GM21367 (cell line): ENCODE results near the gene IGHMBP2.
"Not testable (repeated sequence)": the region's sequence is repeated elsewhere in the genome, so short reads cannot be mapped to it uniquely, and the experiment has no call there.

Experiments used
- ATAC-seq: cut with Tn5 transposase; IDR thresholded peaks from one replicate; pipeline ENCODE4 v1.9.1; 2021; ENCODE audit not compliant: unreplicated experiment

IGHMBP2 gene

DNA sequence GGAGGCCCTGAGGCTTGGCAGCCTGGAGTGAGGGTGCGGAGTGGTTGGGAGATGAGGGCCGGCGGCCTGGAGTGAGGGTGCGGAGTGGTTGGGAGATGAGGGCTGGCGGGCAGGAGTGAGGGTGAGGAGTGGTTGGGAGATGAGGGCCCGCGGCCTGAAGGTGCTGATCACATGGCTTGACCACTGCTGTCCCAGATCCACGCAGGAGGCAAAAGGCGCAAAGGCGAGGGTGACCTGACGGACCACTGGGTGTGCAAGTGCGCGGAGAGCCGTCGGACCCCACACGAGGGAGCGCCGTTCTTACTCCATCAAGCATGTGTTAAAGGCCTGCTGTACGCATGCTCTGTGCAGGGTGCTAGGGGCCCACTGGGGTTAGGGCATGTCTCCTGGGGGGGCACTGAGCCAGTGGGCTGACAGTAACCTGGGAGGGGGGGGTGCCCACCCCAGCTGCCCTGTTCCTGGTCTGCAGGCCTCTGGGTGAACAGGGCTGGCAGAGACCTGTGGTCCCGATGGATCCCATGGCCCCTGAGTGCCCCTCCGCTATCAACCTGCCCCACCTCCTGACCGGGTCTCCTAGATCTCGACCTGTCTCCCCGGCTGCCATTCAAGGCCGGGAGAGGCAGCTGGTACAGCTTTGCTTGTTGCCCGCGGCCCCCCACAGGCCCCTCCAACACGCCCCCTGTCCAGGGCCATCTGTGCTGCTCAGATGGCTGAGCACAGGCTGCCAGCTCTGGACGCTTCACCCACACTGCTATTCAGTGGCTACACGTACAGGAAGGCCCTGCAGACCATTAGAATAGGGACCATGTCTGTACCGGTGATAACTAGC lies 56.0 kb downstream of the IGHMBP2 start:
- ATAC-seq: no peak

DNA sequence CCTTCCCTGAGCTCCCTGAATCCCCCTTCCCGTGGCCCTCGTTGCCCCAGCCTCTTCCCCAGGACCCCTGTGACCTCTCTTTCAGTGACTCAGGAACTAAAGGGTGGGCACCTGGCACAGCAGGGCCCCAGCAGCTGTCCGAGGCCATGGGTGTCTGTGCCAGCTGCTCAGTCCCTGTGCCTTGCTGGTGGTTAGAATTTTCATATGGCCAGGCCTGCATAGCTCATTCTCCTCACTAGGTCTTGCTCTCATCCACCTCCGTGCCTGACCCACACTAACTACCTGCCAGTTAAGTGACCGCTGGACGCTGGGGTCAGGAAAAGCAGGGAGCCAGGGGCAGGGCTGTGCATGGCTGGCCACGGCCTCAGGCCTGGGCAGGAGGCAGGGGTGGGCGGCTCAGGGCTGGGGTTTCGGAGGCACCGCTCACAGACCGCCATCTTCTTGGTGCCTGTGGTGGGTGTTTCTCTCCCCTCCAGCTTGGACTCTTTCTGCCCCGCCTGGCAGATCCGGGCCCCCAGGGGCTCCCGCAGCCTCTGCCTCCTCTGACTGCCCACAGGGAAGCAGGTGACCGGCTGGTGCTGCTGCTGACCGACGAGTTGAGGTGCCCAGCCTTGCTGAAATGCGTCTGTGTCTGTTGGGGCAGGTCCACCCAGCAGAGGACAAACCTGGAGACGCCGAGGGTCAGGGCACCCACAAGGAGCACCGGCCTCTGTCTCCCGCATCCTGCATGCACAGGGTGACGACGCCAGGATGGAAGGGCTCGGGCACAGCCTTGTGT lies 56.8 kb downstream of the IGHMBP2 start:
- no peak for ATAC-seq

- no peak for ATAC-seq
These were observed 57.6 kb downstream of the IGHMBP2 start for GRCh38 chr11:68961245-68961644.

DNA sequence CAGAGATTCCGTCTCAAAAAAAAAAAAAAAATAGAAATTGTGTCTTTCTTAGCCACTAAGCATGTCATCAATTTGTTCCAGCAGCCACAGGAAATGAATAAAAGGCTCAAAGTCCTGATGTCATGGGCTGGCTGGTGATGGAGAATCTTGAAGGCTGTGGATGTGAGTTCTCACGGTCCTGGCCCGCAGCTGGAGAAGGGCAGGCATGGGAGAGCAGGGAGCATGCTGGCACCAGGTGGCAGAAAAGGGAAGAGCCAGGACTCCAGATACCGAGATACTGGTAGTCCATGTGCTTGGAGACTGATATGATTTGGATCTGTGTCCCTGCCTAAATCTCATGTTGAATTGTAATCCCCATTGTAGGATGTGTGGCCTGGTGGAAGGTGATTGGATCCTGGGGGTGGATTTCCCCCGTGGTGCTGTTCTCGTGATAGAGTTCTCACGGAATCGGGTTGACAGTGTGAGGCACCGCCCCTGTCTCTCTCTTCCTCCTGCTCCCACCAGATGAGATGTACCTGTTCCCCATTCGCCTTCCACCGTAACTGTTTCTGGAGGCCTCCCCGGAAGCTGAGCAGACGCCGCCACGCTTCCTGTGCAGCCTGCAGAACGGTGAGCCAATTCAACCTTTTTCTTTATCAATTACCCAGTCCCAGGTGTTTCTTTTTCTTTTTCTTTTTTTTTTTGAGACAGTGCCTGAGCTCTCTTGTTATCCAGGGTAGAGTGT lies 59.0 kb downstream of the IGHMBP2 start:
- ATAC-seq: no peak

DNA sequence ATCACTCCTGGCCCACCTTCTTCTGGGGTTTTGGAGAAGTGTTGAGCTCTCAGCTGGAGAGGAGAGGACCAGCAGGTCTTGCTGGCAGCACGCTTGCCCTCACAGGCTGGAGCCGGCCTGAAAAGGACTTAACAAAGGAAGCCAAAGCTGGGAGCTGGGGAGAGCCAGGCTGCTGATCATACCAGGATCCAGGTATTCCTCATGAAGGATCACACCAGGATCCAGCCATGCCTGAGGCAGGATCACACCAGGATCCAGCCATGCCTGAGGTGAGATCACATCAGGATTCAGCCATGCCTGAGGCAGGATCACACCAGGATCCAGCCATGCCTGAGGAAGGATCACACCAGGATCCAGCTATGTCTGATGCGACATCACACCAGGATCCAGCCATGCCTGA lies 60.1 kb downstream of the IGHMBP2 start:
- ATAC-seq: no peak

GRCh38 chr11:68965901-68966853 lies 62.5 kb downstream of the IGHMBP2 start:
- no peak for ATAC-seq

DNA sequence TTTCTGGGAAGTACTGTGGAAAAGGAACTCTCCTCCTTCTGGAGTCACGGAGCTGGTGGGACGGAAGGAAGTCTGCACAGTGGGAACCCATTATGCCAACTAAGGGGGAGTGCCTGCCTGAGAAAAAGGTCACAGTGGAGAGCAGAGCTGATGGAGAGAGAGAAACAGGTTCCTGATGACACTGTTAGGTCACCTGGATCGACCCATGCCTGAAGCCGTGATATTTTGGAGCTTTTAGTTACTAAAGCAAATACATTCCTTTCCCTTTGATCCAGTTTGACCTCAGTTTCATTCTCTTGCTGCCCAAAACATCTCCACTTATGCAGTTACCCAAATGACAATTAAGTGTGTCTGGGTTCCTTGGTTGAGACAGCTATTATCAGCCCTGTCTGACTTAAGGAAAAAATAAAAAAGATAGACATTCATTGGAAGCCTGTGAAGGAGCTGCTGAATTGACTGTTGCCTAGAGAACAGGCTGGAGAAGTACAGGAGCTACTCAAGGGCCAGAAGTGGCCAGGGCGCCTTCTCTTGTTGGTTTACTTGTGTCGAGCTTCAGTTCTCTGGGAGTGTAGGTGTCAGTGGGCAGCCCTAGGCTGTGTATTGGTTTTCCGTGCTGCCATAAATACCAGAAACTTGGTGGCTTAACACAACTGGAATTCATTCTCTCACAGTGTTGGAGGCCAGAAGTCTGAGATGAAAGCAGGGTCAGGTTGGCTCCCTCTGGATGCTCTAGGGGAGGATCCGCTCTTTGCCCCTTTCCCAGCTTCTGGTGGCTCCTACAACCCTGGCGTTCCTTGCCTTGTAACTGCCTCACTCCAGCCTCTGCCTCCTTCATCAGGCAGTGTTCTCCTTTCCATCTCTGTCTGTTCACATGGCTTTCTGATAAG lies 63.4 kb downstream of the IGHMBP2 start:
- ATAC-seq: no peak

- no peak for ATAC-seq
These were observed 64.9 kb downstream of the IGHMBP2 start for GRCh38 chr11:68968306-68969250.

DNA sequence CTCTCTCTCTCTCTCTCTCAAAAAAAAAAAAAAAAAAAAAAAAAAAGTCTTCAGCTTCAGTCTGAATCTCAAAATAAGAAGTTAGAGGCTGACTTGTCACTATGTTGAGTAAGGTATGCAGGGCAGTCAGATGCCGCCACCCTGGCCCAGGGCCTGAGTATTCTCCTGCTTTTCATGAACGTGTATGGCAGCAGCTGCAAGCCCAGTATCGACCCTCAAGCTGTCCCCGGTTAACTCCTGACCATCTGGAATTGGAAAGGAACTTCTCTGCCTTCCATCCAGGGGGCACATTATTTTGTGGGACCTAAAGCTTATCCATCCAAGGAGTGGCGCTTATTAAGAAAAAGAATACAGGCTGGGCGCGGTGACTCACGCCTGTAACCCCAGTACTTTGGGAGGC lies 65.7 kb downstream of the IGHMBP2 start:
- ATAC-seq: no peak

DNA sequence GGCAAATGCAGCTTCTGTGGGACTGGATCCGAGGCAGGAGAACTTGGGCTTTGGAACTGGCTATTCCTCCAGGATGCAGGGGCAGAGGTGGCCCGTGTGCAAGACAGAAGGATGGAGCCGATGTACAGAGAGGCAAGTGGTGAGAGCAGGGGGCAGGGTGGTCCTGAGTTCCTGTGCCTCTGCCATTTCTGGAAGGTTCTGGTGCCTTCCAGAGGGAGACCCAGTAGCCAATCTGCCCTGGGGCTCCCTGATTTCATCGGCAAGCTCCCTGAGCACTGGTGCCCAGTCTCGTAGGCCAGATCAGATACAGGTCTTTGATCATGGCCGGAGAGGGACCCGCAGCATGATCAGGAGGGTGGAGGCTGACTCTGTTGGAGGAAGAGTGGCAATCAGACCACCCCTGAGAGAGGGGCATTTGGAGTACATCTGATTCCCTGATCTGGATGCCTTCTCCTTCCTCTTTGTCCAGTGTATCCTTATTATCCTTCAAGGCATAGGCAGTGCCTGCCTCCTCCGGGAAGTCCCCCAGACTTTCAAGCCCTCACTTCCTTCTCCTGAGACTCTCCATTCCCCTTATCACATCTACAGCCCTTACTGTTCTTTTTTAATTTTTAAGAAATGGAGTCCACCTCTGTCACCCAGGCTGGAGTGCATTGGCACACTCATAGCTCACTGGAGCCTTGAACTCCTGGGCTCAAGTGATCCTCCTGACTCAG lies 67.4 kb downstream of the IGHMBP2 start:
- ATAC-seq: no peak

DNA sequence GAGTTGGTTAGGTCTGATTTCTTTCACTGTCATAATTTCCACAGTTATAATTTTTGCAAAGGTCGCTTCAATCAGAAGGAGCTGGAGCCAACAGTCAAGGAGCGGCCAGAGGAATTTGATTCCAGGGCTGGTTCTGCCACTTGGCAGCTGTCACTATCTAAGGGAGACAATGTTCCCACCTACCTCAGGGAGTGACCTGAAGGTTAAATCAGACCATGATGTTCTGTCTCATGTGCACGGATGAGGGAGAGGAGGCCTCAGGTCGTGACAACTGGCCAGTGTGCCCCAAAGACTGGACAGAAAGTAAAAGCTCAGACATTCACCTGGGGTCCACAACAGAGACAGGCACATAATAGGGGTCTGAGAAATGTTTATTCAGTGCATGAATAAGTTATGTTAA lies 69.5 kb downstream of the IGHMBP2 start:
- no peak for ATAC-seq

- ATAC-seq: not testable (repeated sequence)
These were observed 70.0 kb downstream of the IGHMBP2 start for GRCh38 chr11:68973706-68974105.

DNA sequence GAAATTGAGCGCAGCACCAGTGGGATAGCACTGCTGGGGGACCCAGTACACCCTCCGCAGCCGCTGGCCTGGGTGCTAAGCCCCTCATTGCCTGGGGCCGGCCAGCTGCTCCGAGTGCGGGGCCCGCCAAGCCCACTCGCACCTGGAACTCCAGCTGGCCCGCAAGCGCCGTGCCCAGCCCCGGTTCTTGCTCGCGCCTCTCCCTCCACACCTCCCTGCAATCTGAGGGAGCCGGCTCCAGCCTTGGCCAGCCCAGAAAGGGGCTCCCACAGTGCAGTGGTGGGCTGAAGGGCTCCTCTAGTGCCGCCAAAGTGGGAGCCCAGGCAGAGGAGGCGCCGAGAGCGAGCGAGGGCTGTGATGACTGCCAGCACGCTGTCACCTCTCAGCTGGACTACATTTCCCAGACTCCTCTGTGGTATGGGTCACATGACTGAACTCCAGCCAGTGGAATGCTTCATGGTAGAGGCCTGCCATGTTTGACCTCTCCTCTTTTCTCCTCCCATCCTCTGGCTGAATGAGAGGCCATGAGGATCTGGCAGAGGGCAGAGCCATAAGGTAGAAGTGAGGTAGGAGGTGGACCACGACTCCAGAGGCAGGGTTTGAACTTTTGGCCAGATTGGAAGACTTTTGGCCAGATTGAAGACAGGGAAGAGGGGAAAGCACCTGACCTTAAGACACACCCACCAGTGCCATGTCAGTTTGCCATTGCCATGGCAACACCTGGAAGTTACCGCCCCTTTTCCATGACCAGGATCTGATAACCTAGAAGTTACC lies 70.9 kb downstream of the IGHMBP2 start:
- no peak for ATAC-seq

DNA sequence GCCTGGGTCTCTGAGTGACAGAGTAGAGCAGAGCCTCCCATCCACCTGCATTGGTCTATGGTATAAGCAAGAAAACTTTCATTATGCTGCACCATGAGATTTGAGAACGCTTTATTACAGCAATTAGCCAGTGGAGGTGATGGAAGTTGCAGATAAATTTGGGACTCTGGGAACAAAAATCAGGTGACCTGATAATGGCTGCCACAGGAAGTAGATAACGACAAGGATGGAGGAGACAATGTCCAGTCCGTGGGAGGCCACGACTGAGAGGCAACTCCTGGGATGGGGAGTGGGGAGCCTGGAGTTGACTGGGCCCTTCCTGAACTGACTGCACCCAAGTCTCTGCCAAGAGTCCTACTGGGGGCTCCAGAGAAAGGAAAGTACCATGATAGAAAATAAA lies 72.4 kb downstream of the IGHMBP2 start:
- no peak for ATAC-seq

DNA sequence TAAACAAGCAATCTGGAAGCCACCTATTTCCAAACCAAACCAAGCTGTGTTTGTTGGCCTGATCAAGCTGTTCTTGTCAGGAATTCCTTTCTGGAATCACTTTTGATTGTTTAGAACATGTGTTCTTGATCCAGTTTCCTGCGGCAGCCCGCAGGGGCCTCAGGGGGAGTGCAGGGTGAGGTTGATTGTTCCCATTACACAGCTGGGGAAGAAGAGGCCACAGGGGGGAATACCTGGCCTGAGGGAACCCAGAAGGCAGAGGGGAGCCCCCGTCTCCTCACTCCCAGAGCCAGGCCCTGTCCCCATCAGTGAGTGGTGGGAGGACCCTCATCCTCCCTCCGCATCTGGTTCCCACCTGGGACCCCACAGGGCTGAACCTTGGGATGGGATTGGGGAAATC lies 72.9 kb downstream of the IGHMBP2 start:
- ATAC-seq: no peak

- ATAC-seq: no peak
These were observed 74.3 kb downstream of the IGHMBP2 start for GRCh38 chr11:68977781-68978625.
